WI38 (cell line): ENCODE data around the gene APC.
A peak's percentile ranks its signal among the peaks of the same experiment; 100 is the strongest.

Experiments
- H3K4me3 ChIP-seq: 2 replicates; pipeline ENCODE4 v1.5.1; 2011; ENCODE audit warnings: low read depth, mild to moderate bottlenecking, control low read depth, low read length
- CTCF ChIP-seq: IDR thresholded peaks from 2 replicates; pipeline ENCODE4 v1.5.1; 2012; ENCODE audit warnings: low read depth, mild to moderate bottlenecking, control low read depth, low read length

Gene APC

GRCh38 chr5:112847306-112847705, 109.6 kb downstream of the APC start:
- TF ChIP-seq CTCF = no peak
- no peak overlapping the region for H3K4me3 ChIP-seq

- no peak overlapping the region for H3K4me3 ChIP-seq
- TF ChIP-seq CTCF = peak; percentile 70
Observed at GRCh38 chr5:112848116-112848811, 110.6 kb downstream of the APC start.

GRCh38 chr5:112849912-112850311, 112.2 kb downstream of the APC start:
- no peak for TF ChIP-seq CTCF

GRCh38 chr5:112854651-112855050, 117.0 kb downstream of the APC start:
- TF ChIP-seq CTCF = no peak

More at GRCh38 chr5:112849912-112850311, 112.2 kb downstream of the APC start:
- H3K4me3 ChIP-seq = no peak overlapping the region

GRCh38 chr5:112857866-112858265, 120.2 kb downstream of the APC start:
- no peak overlapping the region for H3K4me3 ChIP-seq
- no peak for TF ChIP-seq CTCF

More at GRCh38 chr5:112854651-112855050, 117.0 kb downstream of the APC start:
- H3K4me3 ChIP-seq = no peak overlapping the region

GRCh38 chr5:112860571-112860928, 122.9 kb downstream of the APC start:
- H3K4me3 ChIP-seq = peak overlapping the region; percentile 86

- no peak for TF ChIP-seq CTCF
- peak within 1 kb of the TSS; percentile 86 for H3K4me3 ChIP-seq
Observed at GRCh38 chr5:112860929-112861637, 123.4 kb downstream of the APC start, which contains the start of gene SRP19. Gene SRP19, plus strand, starts transcription at chr5:112861287. Its CDS starts 90 bp downstream, at chr5:112861377.
